Fibroblast of gingiva (primary cell): ENCODE data around the gene CDK14.

ENCODE experiments used
- DNase-seq: peaks from one replicate; pipeline ENCODE4 v3.0.0-alpha.2; 2011; ENCODE audit warnings: low read depth

CDK14 gene

DNA sequence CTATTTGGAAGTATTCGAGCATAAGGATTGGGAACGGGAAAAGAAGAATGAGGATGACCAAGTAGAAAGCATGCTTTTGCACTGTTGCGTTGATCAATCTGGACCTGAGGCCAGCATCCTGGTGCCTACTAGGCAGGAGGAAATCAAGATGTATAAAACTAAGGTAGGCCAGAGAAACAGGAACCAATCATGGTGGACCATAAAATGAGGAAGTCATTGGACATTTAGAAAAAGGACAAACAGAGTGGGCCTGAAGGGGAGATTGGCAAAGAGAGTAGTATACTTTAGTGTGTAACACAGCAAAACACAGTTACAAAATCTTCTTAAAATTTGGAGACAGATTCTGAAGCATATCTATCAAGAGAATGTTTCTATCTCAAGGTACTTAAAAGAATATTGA lies 497.1 kb downstream of the CDK14 start:
- no peak for DNase-seq

DNA sequence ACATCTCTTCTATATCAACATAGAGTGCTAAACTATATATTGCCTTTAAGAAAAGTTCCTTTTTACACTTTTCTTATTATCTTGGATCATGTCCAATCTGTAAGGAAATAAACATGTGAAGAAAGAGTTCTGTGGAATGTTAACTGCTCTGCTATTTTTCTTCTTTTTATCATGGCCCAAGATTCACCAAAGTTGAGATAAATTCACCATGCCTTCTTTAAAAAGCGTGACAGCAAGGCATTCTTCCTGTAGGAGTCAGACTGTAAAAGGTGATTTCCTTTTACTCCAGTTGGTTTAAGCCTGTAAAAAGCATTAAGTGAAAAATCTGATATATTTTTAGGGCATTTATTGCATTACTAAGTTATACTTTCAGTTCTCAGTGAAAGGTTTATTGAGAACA lies 502.4 kb downstream of the CDK14 start:
- DNase-seq = no peak

DNA sequence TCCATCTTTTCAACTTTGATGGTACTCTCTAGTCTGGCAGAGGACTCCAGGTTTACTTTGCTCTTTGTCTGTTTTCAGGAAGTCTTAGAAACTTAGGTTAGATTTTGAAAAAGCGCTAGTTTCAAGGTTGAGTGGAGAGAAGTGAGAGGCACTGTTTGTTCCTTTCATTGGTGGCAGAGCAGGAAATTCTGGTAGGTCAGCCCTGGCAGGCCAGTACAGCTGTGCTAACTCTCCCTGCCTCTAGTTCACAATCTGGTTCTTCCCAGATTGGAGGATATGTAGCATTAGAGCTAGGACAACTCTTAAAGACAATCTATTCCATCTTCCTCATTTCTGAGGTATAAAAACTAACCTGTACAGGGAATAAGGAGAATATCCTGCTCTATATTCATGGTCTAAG lies 507.2 kb downstream of the CDK14 start:
- DNase-seq = no peak

DNA sequence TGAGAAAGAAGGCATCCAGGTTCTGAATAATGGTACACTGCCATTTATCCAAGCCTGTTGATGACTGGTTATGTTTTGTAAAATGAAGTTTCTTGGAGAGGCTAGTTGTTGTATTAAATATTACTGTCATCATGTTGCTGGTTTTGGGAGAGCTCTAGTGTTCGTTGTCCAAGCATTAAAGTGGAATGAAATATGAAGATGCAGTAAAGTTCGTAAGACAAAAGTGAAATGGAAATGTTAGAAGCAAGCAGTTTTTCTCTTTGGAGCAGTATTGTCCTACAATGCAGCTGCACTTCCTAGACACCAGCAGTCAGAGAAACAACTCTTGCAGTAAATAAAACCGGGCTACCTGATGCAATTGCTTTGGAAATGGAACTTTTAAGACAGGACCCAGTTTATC lies 511.3 kb downstream of the CDK14 start:
- DNase-seq = no peak

DNA sequence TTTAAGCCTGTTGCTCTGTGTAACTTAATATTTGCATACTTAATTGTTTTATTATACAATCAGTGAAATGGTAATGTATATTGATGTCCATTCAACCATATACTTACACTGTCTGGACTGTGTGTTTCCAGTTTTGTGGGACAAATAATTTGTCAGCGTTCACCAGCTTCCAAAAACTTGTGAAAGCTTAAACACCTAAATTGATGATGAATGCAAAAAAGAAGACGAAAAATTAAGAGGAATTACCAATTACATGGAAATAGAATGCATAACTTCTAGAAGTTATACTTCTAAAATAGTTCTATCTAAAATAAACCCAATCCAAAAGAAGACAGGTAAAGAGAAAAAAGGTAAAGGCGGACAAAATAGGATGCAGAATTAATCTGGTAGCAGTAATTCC lies 513.1 kb downstream of the CDK14 start:
- no peak for DNase-seq

DNA sequence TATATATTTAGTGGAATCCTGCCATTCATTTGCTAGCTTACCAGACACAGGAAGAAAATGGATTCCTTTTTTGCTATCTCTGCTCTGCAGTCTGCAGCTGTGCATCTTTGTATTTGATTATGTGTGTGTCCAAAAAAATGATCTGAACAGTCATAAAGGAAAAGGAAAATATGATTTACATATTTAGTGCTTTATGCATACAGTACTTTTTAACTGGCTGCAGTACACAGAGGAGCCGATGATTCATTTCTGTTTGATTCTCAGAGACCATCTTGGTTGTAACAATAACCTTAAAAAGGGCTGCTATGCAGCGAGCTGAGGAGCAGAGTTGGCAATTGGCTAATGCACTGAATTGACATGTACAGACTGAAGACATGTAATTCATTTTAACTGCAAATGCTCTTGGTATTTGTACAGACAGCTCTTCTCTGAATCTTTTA lies 516.8 kb downstream of the CDK14 start:
- DNase-seq = peak; percentile 58

DNA sequence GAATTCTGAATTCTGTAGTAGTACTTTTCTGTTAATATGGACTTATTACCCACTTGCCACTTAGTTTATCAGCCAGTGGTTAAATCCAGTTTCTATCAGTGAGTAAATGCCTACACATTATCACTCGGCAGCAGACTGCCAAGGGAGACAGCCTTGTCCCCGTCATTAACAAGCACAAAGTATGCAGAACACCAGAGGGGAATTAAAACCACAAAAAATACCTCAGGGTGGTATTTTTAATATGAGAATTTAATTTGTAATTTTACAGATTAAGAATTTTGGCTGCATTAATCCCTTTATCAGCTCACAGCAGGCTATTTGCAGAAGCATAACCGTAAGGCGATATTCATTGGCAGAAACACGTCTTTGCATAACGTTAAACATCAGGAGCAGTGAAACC lies 518.1 kb downstream of the CDK14 start:
- no peak for DNase-seq

DNA sequence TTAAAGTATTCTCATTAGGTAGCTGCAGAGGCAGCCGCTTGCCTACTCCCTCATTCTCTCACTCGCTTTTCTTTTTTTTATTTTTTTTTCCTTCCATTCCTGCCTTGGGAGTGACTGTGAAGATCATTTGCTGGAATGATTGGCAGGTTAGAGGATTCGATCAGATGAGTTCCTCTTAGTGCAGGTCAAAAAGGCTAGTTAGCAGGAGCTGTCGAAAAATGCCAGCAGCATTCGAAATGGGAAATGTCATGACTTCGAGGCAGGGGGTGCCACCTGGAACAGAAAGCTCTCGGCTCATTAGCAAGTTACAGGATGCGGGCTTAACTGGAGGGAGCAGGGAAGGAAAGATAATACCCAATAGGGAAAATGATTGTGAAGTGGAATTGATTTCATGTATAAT lies 530.6 kb downstream of the CDK14 start:
- no peak for DNase-seq

DNA sequence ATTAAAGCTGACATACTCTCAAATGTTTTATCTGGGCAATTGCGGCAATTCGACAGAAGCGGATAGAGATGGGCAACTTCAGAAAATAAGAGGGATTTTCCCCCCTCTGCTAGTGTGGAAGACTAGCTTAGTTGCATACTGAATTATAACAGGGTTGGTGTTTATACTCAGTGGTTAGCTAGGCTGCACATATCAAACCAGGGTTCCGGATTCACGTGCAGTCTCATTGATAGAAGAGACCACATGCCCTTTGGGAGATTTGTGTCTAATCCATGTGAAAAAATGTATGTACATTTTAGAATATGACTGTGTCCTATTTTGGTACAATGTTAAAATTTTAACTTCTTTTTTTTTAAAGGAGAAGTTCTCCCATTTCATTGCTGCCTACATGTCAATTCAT lies 531.2 kb downstream of the CDK14 start:
- DNase-seq = no peak

DNA sequence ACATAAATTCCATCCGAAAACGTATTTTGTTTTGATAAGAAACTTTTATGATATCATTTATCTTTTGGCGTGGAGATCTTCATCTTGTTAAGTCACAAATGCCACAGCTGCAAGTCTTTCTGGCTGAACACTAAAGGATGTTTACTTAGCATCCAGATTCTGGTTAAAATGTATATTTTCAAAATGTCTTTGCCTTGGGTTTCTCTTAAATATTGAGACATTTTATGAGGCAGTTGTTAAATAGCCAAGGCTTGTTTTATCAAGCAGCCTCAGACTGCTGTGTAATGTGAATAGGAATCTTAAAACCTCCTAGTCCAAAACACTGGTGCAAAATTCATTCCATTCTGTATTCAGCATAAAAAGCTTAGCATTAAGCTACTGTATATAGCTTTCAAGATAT lies 531.8 kb downstream of the CDK14 start:
- no peak for DNase-seq

DNA sequence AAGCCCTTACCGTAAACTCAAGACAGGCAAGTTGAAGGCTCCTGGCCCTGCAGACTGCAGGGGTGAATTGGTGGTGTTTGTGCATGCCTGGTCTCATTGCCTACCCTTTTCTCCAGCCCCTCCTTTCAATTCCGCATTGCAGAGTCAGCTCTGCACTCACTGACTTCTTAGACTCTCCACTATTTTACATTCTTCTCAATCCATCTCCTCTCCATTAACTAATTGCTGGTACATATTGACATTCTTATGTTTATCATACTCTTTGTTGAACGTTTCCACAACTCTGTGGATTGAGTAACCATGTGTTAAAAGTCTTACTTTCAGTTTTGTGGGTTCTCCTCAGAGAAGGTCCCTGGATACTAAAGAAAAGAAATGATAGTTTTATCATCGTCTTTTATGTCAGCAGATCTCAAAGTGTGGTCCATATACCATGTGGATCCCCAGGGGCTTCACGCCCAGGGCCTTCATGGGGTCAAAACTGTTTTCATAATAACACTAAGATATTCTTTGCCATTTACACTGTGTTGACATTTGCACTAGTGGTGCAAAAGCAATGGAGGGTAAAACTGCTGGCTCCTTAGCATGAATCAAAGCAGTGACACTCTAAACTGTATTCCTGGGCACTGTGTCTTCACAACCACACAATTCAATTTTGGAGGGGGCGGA lies 532.7 kb downstream of the CDK14 start:
- peak; percentile 44 for DNase-seq

DNA sequence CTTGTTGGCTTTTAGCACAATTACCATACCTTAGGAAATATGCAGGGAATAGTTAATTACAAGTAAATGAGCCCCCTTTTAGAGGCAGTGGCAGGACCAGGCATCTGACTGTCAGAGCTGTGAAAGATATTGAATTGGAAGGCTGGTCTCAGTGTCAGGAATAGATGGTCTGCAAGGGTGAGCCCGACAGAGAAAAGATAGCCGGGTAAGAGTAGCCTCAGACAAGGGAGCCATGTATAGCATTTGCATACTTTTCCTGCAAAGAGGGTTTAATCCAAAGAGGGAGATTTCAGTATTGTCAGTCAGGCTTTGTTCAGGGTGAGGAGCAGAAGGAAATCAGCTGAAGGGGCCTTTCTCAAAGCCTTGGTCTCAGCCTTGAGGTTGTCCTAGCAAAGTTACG lies 539.2 kb downstream of the CDK14 start:
- DNase-seq = no peak

DNA sequence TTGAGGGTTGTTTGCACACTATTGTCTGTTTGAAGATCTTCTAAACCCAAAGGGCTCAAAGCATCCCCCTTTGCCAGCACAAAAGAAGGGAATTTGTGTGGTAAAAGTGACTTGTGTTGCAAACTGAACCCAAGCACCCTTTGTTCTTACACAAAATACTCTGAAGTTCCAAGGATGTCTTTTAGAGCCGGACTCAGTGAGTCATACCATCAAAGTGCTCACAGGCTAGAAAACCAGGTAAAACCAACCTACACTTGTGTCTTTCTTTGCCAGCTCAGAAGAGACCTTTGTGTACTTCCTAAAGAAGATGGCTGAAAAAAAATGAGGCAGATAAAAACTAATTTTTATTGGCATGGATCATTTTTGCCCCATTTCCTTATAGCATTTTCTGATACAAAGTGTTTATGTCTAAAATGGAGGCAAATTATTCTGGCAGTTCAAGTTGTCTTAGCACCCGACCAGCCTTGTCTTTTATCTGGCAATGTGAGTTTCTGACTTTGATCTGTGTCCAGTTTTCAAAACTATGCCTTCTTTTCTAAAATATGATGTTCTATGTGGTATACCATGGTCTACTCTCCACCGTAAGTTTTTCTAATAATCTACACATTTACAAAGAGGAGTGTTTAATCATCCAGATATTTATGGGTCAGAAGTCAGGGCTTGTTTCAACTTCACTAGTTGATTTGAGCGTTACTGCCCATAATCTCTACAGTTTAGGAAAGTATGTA lies 539.7 kb downstream of the CDK14 start:
- DNase-seq = no peak

DNA sequence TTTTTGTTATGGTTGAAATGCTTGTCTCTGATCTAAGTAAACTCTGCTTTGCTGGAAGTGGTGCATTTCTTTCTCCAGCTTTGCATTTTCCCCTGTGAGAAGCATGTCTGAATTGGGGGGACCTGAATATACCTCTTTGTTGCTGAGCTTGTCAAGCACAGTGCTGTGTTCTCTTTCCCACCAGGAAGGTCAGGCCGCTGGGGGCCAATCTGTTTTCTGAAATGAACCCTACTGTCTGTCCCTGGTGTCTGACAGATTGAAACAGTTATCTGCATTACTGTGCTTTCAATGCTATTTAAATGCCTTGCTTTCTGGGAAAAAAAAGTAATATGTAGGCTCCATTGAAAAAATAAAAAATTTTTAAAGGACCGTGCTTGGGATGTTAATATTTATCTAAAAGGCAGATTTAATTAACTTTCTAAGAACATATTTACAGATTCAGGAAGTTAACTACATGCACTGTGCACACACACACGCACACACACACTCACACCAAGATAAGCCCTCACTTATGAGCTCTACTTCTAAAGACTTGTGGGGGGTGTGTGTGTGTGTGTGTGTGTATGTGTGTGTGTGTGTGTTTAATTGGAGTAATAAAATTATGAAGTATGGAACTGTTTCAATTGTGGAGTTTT lies 541.1 kb downstream of the CDK14 start:
- no peak for DNase-seq

DNA sequence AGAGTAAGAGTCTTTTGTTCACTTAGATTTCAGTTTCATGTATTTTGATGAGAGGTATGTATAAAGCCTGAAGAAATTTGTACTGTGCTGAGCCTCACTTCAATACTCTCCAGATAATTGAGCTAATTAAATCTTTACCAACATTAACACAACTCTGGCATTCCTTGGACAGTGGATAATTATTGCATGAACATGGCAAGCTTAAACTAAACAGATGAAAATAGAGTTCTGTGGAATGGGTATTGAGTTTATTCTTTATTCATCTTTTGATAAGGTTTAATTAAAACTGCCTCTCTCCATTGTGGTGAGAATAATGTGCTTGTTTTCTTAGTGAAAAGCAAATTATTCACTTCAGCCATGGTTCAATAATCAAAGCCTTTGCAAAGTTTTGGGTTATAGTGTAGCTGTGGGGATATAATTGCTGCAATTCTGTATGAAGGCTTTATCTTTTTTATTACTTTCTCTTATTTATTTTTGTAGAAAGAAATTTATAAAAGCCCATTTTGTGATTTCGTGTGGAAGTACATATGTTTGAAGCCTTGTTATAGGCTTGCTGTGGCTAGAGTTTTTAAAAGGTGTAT lies 541.8 kb downstream of the CDK14 start:
- no peak for DNase-seq

DNA sequence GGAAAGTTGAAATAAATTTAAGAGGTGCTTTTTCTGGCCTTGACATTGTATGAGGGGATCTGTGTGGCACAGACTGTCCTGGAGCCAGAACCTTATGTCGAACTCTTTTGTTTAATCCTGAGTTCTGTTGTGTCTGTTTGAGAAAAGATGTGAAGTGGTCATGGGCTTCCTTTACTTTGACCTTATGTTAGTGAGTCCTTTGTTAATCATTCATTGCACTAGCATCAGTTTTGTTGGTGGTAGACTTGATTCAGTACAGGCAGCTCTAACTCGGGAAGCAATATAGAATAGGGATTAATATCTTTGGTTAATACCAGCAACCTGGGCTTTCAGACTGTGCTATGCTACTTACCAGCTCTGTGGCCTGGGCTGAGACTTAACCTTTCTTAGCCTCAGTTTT lies 544.2 kb downstream of the CDK14 start:
- DNase-seq = no peak

DNA sequence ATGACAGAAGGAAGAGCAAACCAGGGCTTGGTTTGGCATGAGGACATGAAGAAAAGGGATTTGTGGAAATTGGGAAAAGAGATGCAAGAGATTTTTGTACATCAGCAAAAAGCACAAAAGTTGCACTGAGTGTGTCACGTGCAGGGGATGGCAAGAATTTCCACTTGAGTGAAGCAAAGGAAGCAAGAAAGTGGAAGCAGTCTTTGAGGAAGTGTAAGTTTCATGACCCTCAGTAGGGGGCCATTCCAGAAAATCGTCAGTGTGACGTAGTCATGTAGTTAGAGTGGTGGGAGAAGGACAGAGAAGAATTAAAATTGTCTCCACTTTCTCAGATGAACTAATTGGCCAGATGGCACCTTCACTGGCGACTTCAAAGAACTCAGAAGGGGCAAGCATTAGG lies 544.9 kb downstream of the CDK14 start:
- no peak for DNase-seq

DNA sequence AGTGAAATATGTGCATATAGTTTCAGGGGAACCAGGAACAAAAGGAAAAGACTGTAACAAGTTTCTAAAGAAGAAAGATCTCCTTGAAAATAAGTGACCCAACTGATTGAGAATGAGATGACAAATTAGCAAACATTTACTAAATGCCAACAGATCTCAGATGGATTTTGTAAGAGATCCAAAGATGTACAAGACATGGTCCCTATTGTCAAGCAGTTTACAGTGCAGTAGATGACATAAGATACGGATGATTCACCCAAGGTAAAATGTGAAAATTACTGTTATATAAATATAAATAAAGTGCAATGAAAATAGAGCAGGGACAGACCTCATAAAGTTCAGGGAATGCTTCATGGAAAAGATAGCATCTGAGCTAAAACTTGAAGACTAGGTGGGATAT lies 546.6 kb downstream of the CDK14 start:
- no peak for DNase-seq

DNA sequence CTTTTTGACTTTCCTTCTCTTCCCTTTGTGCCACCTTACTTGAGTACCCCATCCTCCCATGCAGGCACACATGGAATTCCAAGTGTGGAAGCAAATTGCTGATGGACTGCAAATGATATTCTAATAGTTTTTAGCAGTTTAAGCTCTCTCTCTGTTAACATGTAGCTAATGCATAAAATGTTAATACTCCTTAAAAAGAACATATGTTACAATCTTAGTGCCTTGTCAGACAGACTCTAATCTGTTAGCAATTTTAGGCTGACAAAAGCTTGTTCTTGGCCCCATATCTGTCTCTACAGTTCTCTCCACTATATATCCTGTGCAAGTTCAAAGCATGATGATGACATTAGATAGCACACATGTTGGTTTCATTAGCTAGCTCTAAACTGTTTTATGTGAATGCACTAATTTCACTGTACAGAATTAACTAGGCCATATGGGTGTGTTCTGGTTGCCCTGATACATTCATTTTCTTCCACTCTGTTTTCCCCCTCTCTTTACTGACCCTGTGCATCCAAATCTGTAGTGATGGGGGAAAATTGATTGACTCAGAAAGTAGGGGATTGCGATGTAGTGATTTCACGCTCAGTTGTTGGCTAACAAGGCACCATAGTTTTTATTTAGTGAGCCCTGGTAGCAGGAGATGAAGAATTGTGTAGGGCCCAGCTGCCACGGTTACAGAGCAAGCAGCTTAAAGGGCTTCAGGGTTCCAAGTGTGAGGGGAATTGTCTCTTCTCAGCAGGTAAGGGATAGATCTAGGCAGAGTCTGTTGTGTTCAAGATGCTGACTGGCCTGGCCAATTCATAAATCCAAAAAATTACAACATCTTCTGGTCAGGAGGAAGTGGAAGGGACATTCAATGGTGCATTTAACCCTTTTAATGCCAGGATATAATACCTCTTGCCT lies 553.5 kb downstream of the CDK14 start:
- DNase-seq = peak; percentile 47

DNA sequence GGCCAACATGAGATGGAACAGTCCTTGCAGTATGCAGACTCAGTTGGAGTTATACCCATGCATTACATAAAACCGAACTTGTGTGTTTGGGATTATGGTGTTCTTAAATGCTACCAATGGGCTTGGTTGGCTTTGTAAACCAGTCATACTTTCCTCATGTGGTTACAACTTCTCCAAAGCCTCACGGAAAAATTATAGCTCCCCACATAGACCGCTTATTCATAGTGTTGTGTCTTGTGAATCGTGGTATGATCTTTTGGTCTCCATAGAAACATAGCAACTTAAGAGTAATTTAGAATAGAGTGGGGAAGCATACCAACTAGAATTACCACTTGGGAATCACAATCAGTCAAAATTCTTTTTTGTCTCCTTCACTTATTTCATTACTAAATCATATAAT lies 555.8 kb downstream of the CDK14 start:
- no peak for DNase-seq

DNA sequence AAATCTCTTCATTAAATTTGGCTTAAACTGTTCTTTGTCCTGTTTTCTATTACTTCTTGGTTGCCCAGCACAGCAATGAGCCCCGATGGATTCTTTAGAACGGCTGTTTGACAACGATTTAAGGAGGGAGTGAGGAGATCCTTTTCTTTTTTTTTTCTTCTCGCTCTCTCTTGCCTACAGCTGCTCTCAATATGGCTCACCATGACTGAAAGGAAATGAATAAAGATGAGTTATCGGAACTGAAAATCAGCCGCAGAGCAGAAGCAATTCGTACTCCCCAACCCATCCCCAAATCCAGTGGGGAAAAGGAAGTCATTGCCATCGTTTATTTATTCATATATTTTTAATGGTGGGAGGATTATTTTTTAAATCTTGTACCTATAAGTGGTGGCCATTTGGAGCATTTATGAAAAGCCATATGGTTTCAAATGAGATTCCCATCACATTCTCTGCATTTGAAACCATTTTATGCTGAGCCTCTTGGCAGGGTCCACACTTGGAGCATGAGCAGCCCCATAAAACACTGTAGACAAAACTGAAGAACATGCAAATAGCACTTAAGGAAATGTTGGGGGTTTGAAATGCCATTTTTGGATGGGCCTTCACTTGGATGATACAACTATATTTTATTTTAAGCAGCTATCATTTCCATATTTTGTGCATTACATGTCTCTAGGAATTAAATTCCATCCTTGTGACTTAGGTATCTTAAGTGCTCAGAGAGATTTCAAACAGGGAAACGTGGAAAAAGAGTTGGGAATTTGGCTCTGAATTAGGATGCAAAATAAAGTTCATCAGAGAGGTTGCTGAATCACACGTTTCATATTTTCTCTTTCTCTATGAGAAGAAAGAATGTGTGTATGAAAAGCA lies 560.4 kb downstream of the CDK14 start:
- DNase-seq = no peak
